ENCODE results near the gene CRACR2A. TPM values are rescaled to one million over a fixed set of nuclear protein-coding genes. Genes with fewer than 3 reads are reported as not detected.

The CRACR2A gene
- polyA plus RNA-seq, 1 donor from 2014 or later = 2.1 TPM

DNA sequence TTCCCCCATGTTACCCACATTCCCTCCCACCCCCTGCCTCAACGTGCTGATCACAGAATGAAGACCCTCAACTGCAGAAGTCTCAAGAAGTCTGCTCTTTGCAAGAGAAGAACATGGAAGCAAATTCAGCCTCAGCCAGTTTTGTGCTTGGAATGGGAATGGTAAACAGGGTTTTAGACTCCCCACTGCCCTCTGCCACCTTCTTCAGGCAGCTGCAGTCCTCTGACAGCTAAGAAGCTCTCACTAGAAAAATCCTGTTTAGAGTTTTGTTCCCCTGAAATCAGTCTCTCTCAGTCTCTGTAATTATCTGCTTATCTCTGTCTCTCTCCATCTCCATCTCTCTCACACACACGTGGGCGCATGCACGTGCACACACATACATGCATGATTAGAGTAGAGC, 85.4 kb downstream of the CRACR2A start:
- Histone ChIP-seq H3K9me2 (ENCODE audit: insufficient read depth, low read length) (no peaks in the 10 kb centered on the region), H3K27me3 (ENCODE audit: insufficient read depth, low read depth, low read length) (no peaks in the 10 kb centered on the region), H3K27ac (ENCODE audit: low read length) (no peak overlapping the region), H3K4me2 (ENCODE audit: low read length) (no peak overlapping the region), H3K9me3 (ENCODE audit: low read length) (no peaks in the 10 kb centered on the region), H3F3A (ENCODE audit: insufficient read depth, low read length, poor library complexity, severe bottlenecking) (no peaks in the 10 kb centered on the region), H3K9ac (ENCODE audit: low read length) (no peak overlapping the region), H3K79me2 (replicated peaks; ENCODE audit: insufficient read depth, low read length) (no peaks in the 10 kb centered on the region), H3K36me3 (ENCODE audit: insufficient read depth, low read length) (no peaks in the 10 kb centered on the region), H2AFZ (ENCODE audit: low read depth, low read length) (no peak overlapping the region), H4K20me1 (ENCODE audit: insufficient read depth) (no peaks in the 10 kb centered on the region), H3K4me3 (ENCODE audit: low read length) (no peak overlapping the region)
- TF ChIP-seq, protein P1, sequence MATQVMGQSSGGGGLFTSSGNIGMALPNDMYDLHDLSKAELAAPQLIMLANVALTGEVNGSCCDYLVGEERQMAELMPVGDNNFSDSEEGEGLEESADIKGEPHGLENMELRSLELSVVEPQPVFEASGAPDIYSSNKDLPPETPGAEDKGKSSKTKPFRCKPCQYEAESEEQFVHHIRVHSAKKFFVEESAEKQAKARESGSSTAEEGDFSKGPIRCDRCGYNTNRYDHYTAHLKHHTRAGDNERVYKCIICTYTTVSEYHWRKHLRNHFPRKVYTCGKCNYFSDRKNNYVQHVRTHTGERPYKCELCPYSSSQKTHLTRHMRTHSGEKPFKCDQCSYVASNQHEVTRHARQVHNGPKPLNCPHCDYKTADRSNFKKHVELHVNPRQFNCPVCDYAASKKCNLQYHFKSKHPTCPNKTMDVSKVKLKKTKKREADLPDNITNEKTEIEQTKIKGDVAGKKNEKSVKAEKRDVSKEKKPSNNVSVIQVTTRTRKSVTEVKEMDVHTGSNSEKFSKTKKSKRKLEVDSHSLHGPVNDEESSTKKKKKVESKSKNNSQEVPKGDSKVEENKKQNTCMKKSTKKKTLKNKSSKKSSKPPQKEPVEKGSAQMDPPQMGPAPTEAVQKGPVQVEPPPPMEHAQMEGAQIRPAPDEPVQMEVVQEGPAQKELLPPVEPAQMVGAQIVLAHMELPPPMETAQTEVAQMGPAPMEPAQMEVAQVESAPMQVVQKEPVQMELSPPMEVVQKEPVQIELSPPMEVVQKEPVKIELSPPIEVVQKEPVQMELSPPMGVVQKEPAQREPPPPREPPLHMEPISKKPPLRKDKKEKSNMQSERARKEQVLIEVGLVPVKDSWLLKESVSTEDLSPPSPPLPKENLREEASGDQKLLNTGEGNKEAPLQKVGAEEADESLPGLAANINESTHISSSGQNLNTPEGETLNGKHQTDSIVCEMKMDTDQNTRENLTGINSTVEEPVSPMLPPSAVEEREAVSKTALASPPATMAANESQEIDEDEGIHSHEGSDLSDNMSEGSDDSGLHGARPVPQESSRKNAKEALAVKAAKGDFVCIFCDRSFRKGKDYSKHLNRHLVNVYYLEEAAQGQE (IDR thresholded peaks at IDR 0.05; ENCODE audit: borderline replicate concordance) = no peak
- TF ChIP-seq SMC3 (conservative IDR thresholded peaks at IDR 0.05; ENCODE audit: poor library complexity) = peak; percentile 63
- TF ChIP-seq, protein P2, sequence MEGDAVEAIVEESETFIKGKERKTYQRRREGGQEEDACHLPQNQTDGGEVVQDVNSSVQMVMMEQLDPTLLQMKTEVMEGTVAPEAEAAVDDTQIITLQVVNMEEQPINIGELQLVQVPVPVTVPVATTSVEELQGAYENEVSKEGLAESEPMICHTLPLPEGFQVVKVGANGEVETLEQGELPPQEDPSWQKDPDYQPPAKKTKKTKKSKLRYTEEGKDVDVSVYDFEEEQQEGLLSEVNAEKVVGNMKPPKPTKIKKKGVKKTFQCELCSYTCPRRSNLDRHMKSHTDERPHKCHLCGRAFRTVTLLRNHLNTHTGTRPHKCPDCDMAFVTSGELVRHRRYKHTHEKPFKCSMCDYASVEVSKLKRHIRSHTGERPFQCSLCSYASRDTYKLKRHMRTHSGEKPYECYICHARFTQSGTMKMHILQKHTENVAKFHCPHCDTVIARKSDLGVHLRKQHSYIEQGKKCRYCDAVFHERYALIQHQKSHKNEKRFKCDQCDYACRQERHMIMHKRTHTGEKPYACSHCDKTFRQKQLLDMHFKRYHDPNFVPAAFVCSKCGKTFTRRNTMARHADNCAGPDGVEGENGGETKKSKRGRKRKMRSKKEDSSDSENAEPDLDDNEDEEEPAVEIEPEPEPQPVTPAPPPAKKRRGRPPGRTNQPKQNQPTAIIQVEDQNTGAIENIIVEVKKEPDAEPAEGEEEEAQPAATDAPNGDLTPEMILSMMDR (IDR thresholded peaks at IDR 0.05; ENCODE audit: poor library complexity, severe bottlenecking) = peak; percentile 54
- TF ChIP-seq RAD21 (conservative IDR thresholded peaks at IDR 0.05) = peak; percentile 46

DNA sequence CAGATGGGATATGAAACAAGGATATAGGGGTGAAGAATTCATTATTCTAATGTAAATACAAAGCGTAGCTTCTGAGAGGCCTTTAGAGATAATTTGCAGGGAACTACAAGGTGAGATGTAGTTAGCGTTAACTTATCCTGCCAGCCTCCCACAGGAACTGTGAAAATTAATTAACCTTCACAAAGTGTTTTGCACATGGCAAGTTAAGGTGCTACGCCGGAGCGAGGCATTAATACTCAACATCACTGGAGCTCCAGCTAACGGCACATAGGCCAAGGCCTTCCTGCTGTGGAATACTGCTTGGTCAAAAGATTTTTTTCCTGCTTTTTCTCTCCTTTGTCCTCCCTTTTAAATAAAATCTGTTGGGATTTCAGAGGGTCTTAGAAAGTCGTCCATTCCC, 86.5 kb downstream of the CRACR2A start:
- Histone ChIP-seq H3K79me2 (replicated peaks; ENCODE audit: insufficient read depth, low read length) (no peaks in the 10 kb centered on the region), H4K20me1 (ENCODE audit: insufficient read depth) (no peaks in the 10 kb centered on the region), H3K36me3 (ENCODE audit: insufficient read depth, low read length) (no peaks in the 10 kb centered on the region), H3K4me2 (ENCODE audit: low read length) (no peak overlapping the region), H2AFZ (ENCODE audit: low read depth, low read length) (no peak overlapping the region), H3F3A (ENCODE audit: insufficient read depth, low read length, poor library complexity, severe bottlenecking) (no peaks in the 10 kb centered on the region), H3K27me3 (ENCODE audit: insufficient read depth, low read depth, low read length) (no peaks in the 10 kb centered on the region), H3K27ac (ENCODE audit: low read length) (no peak overlapping the region), H3K9me2 (ENCODE audit: insufficient read depth, low read length) (no peaks in the 10 kb centered on the region), H3K4me3 (ENCODE audit: low read length) (no peak overlapping the region), H3K9ac (ENCODE audit: low read length) (no peak overlapping the region), H3K9me3 (ENCODE audit: low read length) (no peaks in the 10 kb centered on the region)
- TF ChIP-seq EP300 (conservative IDR thresholded peaks at IDR 0.05; ENCODE audit: poor library complexity, severe bottlenecking) (no peak), MXI1 (conservative IDR thresholded peaks at IDR 0.05; ENCODE audit: poor library complexity, severe bottlenecking) (no peak), SMC3 (conservative IDR thresholded peaks at IDR 0.05; ENCODE audit: poor library complexity) (no peak), RAD21 (conservative IDR thresholded peaks at IDR 0.05) (no peak), EZH2 (IDR thresholded peaks at IDR 0.05; ENCODE audit: borderline replicate concordance, insufficient read depth, low read length, poor library complexity, severe bottlenecking) (no peak), TAF1 (IDR thresholded peaks at IDR 0.05; ENCODE audit: low read depth) (no peak), POLR2AphosphoS5 (IDR thresholded peaks at IDR 0.05) (no peak)
- TF ChIP-seq, protein P2 (IDR thresholded peaks at IDR 0.05; ENCODE audit: poor library complexity, severe bottlenecking) = no peak
- TF ChIP-seq, protein P1 (IDR thresholded peaks at IDR 0.05; ENCODE audit: borderline replicate concordance) = no peak

Data from neural cell (in vitro differentiated cells).